ENCODE measurements around the gene ATG13. TPM values are rescaled to one million over a fixed set of nuclear protein-coding genes. Genes with fewer than 3 reads are reported as not detected.

Gene ATG13
- 71.1 and 71.4 TPM in 2 replicates for total RNA-seq (2014; rRNA removed; shearing (Covaris generic))
- polyA plus RNA-seq (2016; fragmentation: Nextera tagmentation; extraction: Ambion mirVana): 32.3 and 32.9 TPM in 2 replicates
- long read RNA-seq, full-length matches to known transcripts: 3 of 7 reads
- long read RNA-seq, partial matches to known transcripts: 1 of 7 reads
- long read RNA-seq, other reads (novel, unspliced or antisense): 3 of 7 reads

DNA sequence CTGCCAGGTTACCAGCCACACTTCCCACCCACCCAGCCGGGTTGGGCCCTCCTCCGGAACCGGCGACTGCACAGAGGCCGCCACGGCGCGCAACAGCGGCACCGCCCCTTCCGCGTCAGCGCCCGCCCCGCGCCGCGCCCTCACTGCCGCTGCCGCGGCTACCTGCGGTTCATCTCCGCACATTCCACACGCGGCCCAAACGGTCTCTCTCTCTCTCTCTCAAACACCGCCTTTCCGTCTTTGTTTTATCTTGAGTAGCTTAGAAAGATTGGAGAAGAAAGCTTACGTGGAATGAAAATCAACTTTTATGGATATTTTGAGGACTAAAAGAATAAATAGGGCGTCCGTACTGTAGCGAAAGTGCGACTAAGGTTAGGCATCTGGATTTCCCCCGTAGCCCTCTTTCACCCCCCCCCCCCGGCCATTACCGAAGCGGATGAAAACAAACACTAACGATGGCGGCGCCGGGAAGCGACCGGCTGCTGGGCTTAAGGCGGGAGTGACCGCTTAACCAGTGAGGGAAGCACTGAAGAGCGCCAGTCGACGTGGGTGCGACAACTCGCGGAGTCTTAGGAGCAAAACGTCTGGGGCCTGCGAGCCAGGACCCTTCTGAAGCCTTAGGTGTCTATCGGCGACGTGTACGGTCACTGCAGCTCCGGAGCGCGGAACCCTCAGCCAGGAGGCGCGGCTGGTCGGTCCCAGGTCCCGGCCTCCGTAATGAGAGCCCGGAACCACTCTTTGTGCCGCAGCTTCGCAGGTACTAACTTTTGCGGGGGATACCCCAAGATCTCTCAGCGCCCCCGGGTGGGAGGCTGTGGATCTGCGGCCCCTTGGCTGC lies at the start of gene ATG13, which contains the start of gene HARBI1:
Gene ATG13 (plus strand): TSS at position 420 of the 838 bp plus-strand sequence. CDS start 26,739 bp downstream, outside the sequence.
Gene HARBI1 (minus strand): TSS at position 94 of the 838 bp plus-strand sequence. CDS start 990 bp downstream, outside the sequence.
- H3K9me2 ChIP-seq (ENCODE audit: insufficient read depth): no peaks in the 10 kb centered on the region
- H3K79me2 ChIP-seq (replicated peaks; ENCODE audit: insufficient read depth): peaks cover 45% of the 10 kb centered on the region
- no peak for TF ChIP-seq STAT1 (IDR thresholded peaks at IDR 0.05; ENCODE audit: unreplicated experiment)
- TF ChIP-seq, protein P1, sequence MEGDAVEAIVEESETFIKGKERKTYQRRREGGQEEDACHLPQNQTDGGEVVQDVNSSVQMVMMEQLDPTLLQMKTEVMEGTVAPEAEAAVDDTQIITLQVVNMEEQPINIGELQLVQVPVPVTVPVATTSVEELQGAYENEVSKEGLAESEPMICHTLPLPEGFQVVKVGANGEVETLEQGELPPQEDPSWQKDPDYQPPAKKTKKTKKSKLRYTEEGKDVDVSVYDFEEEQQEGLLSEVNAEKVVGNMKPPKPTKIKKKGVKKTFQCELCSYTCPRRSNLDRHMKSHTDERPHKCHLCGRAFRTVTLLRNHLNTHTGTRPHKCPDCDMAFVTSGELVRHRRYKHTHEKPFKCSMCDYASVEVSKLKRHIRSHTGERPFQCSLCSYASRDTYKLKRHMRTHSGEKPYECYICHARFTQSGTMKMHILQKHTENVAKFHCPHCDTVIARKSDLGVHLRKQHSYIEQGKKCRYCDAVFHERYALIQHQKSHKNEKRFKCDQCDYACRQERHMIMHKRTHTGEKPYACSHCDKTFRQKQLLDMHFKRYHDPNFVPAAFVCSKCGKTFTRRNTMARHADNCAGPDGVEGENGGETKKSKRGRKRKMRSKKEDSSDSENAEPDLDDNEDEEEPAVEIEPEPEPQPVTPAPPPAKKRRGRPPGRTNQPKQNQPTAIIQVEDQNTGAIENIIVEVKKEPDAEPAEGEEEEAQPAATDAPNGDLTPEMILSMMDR (conservative IDR thresholded peaks at IDR 0.05; ENCODE audit: low read depth in 2 of 2): peak; percentile 62 to 65
- TF ChIP-seq CREB1 (CRISPR knock-in tag; IDR thresholded peaks at IDR 0.05; ENCODE audit: low read depth): peak; percentile 83
- peak; percentile 65 for TF ChIP-seq POLR2AphosphoS5 (IDR thresholded peaks at IDR 0.05; ENCODE audit: low read depth)
- 0 out of 2 replicates have a peak, but pooled peaks cover 3% of the 10 kb centered on the region for H3K36me3 ChIP-seq (ENCODE audit: insufficient read depth)
- H3K4me1 ChIP-seq (ENCODE audit: insufficient read depth): peaks cover 11% of the 10 kb centered on the region
- peak within 1 kb of the TSS; percentile 99 for H3K4me3 ChIP-seq
- Mint-ChIP-seq H3K4me3 (peak within 1 kb of the TSS; percentile 93), H3K36me3 (ENCODE audit: low read depth) (peaks cover 10% of the 10 kb centered on the region), H3K27me3 (ENCODE audit: insufficient read depth, low read depth, poor library complexity) (peaks cover 6% of the 10 kb centered on the region), H3K9me3 (no peaks in the 10 kb centered on the region), H3K4me1 (peaks cover 15% of the 10 kb centered on the region), H3K27ac (peak within 1 kb of the TSS; percentile 100)
- ATAC-seq (peak; percentile 97), DNase-seq (ENCODE audit: low spot score) (peak; percentile 92)
- peak within 1 kb of the TSS; percentile 80 for H2AFZ ChIP-seq
- H4K20me1 ChIP-seq (replicated peaks; ENCODE audit: insufficient read depth): no peaks in the 10 kb centered on the region; the same call in 1 of the 2 replicates
- H3K27me3 ChIP-seq (ENCODE audit: insufficient read depth): no peaks in the 10 kb centered on the region
- H3F3A ChIP-seq (replicated peaks; ENCODE audit: low read depth): peaks cover 15% of the 10 kb centered on the region; the same call in 1 of the 2 replicates
- peak within 1 kb of the TSS; percentile 99 for H3K27ac ChIP-seq (ENCODE audit: low read depth)
- H3K4me2 ChIP-seq: peak within 1 kb of the TSS; percentile 93

DNA sequence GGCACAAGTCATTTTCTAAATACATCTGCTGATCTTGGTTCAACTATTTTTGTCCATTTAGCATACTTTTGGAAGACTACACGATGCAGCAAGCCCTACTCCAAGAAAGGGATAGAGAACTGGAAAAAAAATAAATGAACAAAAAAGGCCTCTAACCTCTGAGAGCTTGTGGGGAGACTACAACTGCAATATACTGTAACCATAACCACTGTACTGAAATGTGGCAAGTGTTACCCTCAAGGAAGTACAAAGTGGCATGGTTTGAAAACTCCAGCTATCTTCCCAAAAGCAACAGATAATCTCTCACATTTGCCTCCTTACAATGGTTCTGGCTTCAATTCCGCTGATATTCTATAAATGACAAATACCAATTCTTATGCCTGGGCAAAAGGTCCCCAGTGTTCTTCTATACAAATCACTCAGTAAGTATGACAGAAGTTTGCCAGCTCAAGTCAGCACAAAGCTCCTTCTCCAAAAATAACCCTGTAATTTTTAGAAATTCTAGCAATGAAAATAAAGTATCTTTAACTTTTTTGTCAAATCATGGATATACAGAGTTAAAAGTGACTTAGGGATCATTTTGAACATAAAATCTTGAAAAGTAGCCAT lies 46.5 kb upstream of the ATG13 start:
- no peaks in the 10 kb centered on the region for H3K27me3 ChIP-seq (ENCODE audit: insufficient read depth)
- H3K36me3 ChIP-seq (ENCODE audit: insufficient read depth): no peaks in the 10 kb centered on the region
- no peaks in the 10 kb centered on the region for H3K9me2 ChIP-seq (ENCODE audit: insufficient read depth)
- H3F3A ChIP-seq (replicated peaks; ENCODE audit: low read depth): no peaks in the 10 kb centered on the region
- no peak overlapping the region for H3K4me2 ChIP-seq
- Mint-ChIP-seq H3K9me3 (peaks cover 3% of the 10 kb centered on the region; the same call in 1 of the 3 replicates), H3K36me3 (ENCODE audit: low read depth) (peaks cover 8% of the 10 kb centered on the region; the same call in 2 of the 3 replicates), H3K27me3 (ENCODE audit: insufficient read depth, low read depth, poor library complexity) (peaks cover 2% of the 10 kb centered on the region), H3K4me3 (no peak overlapping the region), H3K4me1 (no peaks in the 10 kb centered on the region), H3K27ac (no peak overlapping the region; the same call in 1 of the 2 replicates)
- peaks cover 24% of the 10 kb centered on the region for H4K20me1 ChIP-seq (replicated peaks; ENCODE audit: insufficient read depth)
- DNase-seq (ENCODE audit: low spot score): no peak
- H3K27ac ChIP-seq (ENCODE audit: low read depth): no peak overlapping the region
- no peaks in the 10 kb centered on the region for H3K4me1 ChIP-seq (ENCODE audit: insufficient read depth)
- no peak for ATAC-seq
- no peak overlapping the region for H3K4me3 ChIP-seq
- peaks cover 87% of the 10 kb centered on the region for H3K79me2 ChIP-seq (replicated peaks; ENCODE audit: insufficient read depth)
- H2AFZ ChIP-seq: no peak overlapping the region
- TF ChIP-seq ZNF114 (CRISPR knock-in tag; IDR thresholded peaks at IDR 0.05): no peak
- TF ChIP-seq ZNF462 (CRISPR knock-in tag; IDR thresholded peaks at IDR 0.05): no peak
- TF ChIP-seq ZNF331 (CRISPR knock-in tag; IDR thresholded peaks at IDR 0.05; ENCODE audit: low read depth): no peak
- TF ChIP-seq ETS1 (IDR thresholded peaks at IDR 0.05): no peak
